GM19043 (cell line): ENCODE results near the gene SULF2.

Experiments
- ATAC-seq: cut with Tn5 transposase; IDR thresholded peaks from one replicate; pipeline ENCODE4 v1.9.1; 2021; ENCODE audit warnings: low read depth; ENCODE audit not compliant: unreplicated experiment

Gene SULF2

GRCh38 chr20:47674145-47674544 lies 111.1 kb downstream of the SULF2 start:
- ATAC-seq = no peak

GRCh38 chr20:47673671-47673955 lies 111.7 kb downstream of the SULF2 start:
- no peak for ATAC-seq

- no peak for ATAC-seq
Observed at GRCh38 chr20:47672886-47673670, 112.2 kb downstream of the SULF2 start.

- no peak for ATAC-seq
Observed at GRCh38 chr20:47672166-47672565, 113.1 kb downstream of the SULF2 start.

- ATAC-seq = no peak
Observed at GRCh38 chr20:47670913-47671312, 114.4 kb downstream of the SULF2 start.

- no peak for ATAC-seq
Observed at GRCh38 chr20:47669927-47670890, 115.1 kb downstream of the SULF2 start.

- ATAC-seq = no peak
Observed at GRCh38 chr20:47669489-47669888, 115.8 kb downstream of the SULF2 start.

- no peak for ATAC-seq
Observed at GRCh38 chr20:47669152-47669425, 116.2 kb downstream of the SULF2 start.

GRCh38 chr20:47668313-47669151 lies 116.7 kb downstream of the SULF2 start:
- no peak for ATAC-seq

- ATAC-seq = no peak
Observed at GRCh38 chr20:47667531-47668312, 117.6 kb downstream of the SULF2 start.

GRCh38 chr20:47667086-47667485 lies 118.2 kb downstream of the SULF2 start:
- no peak for ATAC-seq

GRCh38 chr20:47666304-47666703 lies 119.0 kb downstream of the SULF2 start:
- ATAC-seq = no peak

GRCh38 chr20:47665221-47665991 lies 119.9 kb downstream of the SULF2 start:
- no peak for ATAC-seq

GRCh38 chr20:47664744-47665143 lies 120.5 kb downstream of the SULF2 start:
- ATAC-seq = no peak

GRCh38 chr20:47664068-47664437 lies 121.2 kb downstream of the SULF2 start:
- no peak for ATAC-seq

GRCh38 chr20:47663354-47664067 lies 121.8 kb downstream of the SULF2 start:
- no peak for ATAC-seq

GRCh38 chr20:47662483-47663353 lies 122.6 kb downstream of the SULF2 start:
- ATAC-seq = no peak

GRCh38 chr20:47661714-47662113 lies 123.6 kb downstream of the SULF2 start:
- no peak for ATAC-seq
